C4-2B (cell line): ENCODE data around the gene IL3.

Source experiments
- H3K27ac ChIP-seq: fragments of 450-650 bp; 2 replicates; pipeline ENCODE4 v1.5.1; 2017
- ZFX ChIP-seq: fragments of 450-650 bp; IDR thresholded peaks from 2 replicates; pipeline ENCODE4 v1.6.1; 2017
- TF ChIP-seq, protein P1 (sequence below): fragments of 450-650 bp; conservative IDR thresholded peaks from 2 replicates; pipeline ENCODE4 v1.5.1; 2017; ENCODE audit warnings: mild to moderate bottlenecking

Gene IL3

GRCh38 chr5:132046880-132047299, 13.6 kb upstream of the IL3 start:
- H3K27ac ChIP-seq: no peak overlapping the region
- TF ChIP-seq ZFX: no peak
- TF ChIP-seq, protein P1, sequence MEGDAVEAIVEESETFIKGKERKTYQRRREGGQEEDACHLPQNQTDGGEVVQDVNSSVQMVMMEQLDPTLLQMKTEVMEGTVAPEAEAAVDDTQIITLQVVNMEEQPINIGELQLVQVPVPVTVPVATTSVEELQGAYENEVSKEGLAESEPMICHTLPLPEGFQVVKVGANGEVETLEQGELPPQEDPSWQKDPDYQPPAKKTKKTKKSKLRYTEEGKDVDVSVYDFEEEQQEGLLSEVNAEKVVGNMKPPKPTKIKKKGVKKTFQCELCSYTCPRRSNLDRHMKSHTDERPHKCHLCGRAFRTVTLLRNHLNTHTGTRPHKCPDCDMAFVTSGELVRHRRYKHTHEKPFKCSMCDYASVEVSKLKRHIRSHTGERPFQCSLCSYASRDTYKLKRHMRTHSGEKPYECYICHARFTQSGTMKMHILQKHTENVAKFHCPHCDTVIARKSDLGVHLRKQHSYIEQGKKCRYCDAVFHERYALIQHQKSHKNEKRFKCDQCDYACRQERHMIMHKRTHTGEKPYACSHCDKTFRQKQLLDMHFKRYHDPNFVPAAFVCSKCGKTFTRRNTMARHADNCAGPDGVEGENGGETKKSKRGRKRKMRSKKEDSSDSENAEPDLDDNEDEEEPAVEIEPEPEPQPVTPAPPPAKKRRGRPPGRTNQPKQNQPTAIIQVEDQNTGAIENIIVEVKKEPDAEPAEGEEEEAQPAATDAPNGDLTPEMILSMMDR: no peak

- H3K27ac ChIP-seq: no peak overlapping the region
- TF ChIP-seq, protein P1: no peak
- no peak for TF ChIP-seq ZFX
Measured at GRCh38 chr5:132049093-132049492, 11.4 kb upstream of the IL3 start.

GRCh38 chr5:132049559-132049958, 10.9 kb upstream of the IL3 start:
- TF ChIP-seq ZFX: no peak
- TF ChIP-seq, protein P1: no peak
- no peak overlapping the region for H3K27ac ChIP-seq

GRCh38 chr5:132050136-132050535, 10.3 kb upstream of the IL3 start:
- TF ChIP-seq ZFX: no peak
- TF ChIP-seq, protein P1: no peak
- no peak overlapping the region for H3K27ac ChIP-seq

- no peak overlapping the region for H3K27ac ChIP-seq
- no peak for TF ChIP-seq ZFX
- TF ChIP-seq, protein P1: no peak
Measured at GRCh38 chr5:132050661-132051552, 9.5 kb upstream of the IL3 start.

DNA sequence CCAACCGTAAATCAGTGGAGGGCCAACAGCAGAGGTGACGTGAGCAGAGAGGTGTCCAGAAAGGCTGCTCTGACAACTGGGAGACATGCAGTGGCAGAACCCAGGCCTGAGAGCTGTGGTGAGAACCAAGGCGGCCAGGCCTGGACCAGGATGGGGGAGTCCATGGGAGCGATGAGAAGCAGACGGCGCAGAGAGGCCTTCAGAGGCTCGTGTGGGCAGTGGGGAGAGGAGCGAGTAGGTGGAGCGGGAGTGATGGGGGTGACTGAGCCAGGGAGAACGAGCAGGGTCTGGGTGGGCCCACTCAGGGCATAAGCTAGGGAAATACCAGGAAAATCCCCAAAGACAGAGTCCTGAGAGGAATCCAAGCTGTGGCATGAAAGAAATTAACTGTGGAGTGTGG, 7.9 kb upstream of the IL3 start:
- TF ChIP-seq, protein P1: no peak
- no peak for TF ChIP-seq ZFX
- no peak overlapping the region for H3K27ac ChIP-seq

GRCh38 chr5:132053483-132053882, 7.0 kb upstream of the IL3 start:
- H3K27ac ChIP-seq: no peak overlapping the region

More at GRCh38 chr5:132053483-132053882, 7.0 kb upstream of the IL3 start:
- TF ChIP-seq ZFX: no peak
- TF ChIP-seq, protein P1: no peak
